ENCODE data around the gene CERS2.

GRCh38 chr1:150987924-150988323 lies 13.3 kb upstream of the CERS2 start:
- no peak for TF ChIP-seq KAT2B (IDR thresholded peaks at IDR 0.05; ENCODE audit: borderline replicate concordance, low read depth, low read length)
- TF ChIP-seq ZFP36 (IDR thresholded peaks at IDR 0.05; ENCODE audit: borderline replicate concordance, low read depth, low read length, partially characterized antibody): no peak
- no peak for TF ChIP-seq ZZZ3 (CRISPR knock-in tag; IDR thresholded peaks at IDR 0.05; ENCODE audit: borderline replicate concordance)
- no peak for TF ChIP-seq EZH2 (conservative IDR thresholded peaks at IDR 0.05; ENCODE audit: low read depth, low read length)
- no peak for TF ChIP-seq ZNF225 (CRISPR knock-in tag; IDR thresholded peaks at IDR 0.05)
